ENCODE measurements around the gene DLG1. TPM values are rescaled to one million over a fixed set of nuclear protein-coding genes. Genes with fewer than 3 reads are reported as not detected.

DLG1 gene
- total RNA-seq, 4 donors from 2014 or later: 49.6 to 78.9 (median 76.2) TPM

GRCh38 chr3:197030379-197031314 lies 267.8 kb downstream of the DLG1 start:
- TF ChIP-seq CTCF (IDR thresholded peaks at IDR 0.05; ENCODE audit: low read depth): no peak

- no peak for TF ChIP-seq CTCF (IDR thresholded peaks at IDR 0.05; ENCODE audit: low read depth)
These were observed 268.8 kb downstream of the DLG1 start, which contains the start of gene MELTF for GRCh38 chr3:197029511-197030167. Gene MELTF, minus strand, starts transcription at chr3:197029817. Its CDS starts 115 bp downstream, at chr3:197029702.

- no peak for TF ChIP-seq CTCF (IDR thresholded peaks at IDR 0.05; ENCODE audit: low read depth)
These were observed 269.5 kb downstream of the DLG1 start for GRCh38 chr3:197028728-197029510.

DNA sequence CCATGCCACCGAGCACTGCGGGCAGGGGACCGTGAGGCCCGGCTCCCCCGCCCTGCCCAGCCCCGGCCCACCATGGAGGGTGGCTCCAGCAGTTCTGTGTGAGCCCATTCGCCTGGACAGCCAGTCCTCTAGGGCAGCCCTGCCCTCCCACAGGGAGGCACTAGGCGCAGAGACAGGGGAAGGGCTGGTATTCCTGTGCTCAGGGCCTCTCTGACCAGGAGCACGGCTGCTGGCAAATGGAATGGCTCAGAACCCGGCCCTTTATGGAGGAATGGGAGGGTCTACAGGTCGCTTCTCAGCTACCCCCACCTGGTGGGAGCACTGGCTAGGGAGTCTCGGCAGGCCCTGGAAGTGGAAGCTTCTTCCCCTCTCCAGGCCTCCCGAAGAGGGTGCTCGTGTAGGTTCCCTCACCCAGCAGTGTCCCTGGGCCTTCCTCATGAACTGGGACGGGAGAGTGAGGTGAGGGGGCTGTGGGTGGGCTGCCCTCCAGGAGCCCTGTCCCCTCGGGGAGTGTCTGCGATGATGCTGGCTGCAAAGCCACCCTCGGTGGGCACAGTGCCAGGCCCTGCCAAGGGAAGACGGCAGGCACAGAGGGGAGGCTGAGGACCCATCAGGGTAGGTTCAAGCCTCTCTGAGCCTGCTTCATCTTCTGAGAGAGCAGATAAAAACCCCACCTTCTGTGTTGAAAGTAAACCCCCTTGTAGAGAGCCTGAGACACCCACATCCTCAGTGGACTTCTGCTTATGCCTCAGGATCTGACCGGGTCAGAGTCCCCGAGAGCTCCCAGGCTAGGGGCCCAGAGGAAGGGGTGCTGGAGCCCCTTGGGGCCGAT lies 270.3 kb downstream of the DLG1 start:
- TF ChIP-seq CTCF (IDR thresholded peaks at IDR 0.05; ENCODE audit: low read depth): no peak

GRCh38 chr3:197027151-197027895 lies 271.1 kb downstream of the DLG1 start:
- TF ChIP-seq CTCF (IDR thresholded peaks at IDR 0.05; ENCODE audit: low read depth): no peak

DNA sequence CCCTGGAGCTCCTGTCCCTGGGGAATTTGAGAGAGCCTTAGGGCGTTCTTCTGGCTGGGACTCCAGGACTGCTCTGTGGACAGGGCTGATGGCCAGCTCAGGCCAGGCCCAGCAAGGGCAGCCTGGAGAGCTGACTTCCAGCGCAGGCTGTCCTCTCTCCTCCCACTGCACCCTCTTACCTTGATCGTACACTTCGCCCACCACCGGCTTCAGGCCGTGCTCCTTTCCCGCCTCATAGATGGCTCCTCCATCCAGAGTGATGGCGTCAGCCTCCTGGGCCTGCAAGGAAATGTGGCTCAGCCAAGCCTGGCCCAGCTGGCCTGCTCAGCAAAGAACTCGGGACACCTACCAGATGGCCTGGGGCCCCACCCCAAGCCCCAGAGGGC lies 271.9 kb downstream of the DLG1 start:
- no peak for TF ChIP-seq CTCF (IDR thresholded peaks at IDR 0.05; ENCODE audit: low read depth)

Measured in subcutaneous adipose tissue (tissue), 4 donors.